HG03159 (cell line): Measurements from ENCODE around the gene FAM186B.
"Not testable (repeated sequence)": the region's sequence is repeated elsewhere in the genome, so short reads cannot be mapped to it uniquely, and the experiment has no call there.

Experiments used
- ATAC-seq: cut with Tn5 transposase; IDR thresholded peaks from one replicate; pipeline ENCODE4 v1.9.1; 2021; ENCODE audit warnings: mild to moderate bottlenecking, moderate library complexity; ENCODE audit not compliant: unreplicated experiment

Gene FAM186B

DNA sequence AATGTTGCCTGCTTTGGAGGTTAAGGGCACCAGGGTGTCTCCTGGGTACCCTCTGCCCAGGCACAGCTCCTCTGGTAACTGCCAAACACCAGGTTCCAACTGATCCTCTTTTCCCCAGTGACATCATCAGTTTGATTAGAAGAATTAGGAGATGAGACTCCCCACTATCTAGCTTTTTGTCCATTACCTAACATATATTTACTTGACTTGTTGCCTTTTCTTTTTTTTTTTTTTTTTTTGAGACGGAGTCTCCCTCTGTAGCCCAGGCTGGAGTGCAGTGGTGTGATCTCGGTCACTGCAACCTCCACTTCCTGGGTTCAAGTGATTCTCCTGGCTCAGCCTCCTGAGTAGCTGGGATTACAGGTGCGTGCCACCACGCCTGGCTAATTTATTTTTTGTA lies at the start of gene FAM186B:
Gene FAM186B (minus strand): TSS at position 101 of the 400 bp plus-strand sequence. CDS start 162 bp downstream, outside the sequence.
- ATAC-seq, result not testable (repeated sequence)

GRCh38 chr12:49654715-49655114 lies 49.3 kb upstream of the FAM186B start:
- ATAC-seq, result no peak

DNA sequence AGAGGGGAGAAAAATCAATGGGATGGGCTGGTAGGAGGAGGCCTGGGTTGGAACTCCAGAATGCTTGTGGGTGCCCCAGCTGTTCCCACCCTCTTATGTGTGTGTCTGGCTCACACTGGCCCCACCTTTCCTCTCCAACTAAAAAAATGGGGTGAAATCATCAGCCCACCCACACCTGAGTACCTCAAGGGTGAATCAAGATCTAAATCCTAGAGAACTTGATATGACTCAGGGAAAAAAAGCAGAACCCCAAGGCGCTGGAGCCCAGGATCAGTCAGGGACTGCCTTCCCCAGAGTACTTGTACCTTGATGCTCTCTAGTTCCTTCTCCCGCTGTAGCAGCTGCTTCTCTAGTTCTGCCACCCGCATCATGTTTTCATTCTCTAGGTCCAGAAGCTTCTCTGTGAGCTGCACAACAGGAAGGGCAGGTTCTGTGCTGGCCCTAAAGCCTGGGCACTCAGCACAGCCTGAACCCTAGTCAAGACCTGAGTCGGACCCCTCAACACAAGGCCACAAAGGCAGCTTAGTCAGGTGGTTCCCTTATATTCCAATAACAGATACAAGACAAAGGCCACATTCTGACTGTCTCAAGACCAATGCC lies 47.6 kb upstream of the FAM186B start:
- no peak for ATAC-seq

DNA sequence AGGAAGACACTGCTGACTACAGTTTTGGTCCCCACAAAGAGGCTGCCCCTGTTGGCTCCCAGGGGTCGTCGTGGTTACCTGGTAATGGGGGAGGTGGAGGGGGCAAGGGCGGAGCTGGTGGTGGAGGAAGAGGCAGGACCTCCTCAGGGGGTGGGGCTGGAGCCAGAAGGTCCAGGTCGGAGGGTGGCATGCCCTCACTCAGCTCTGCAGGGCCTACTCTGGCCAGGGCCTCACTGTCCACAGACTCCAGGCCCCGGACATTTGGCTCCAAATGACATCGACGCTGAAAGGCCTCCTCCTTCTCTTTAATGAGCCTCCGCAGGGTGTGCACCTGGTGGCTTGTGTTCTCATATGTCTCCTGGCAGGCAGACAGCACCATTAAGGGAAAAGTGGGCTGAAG lies 46.4 kb upstream of the FAM186B start:
- no peak for ATAC-seq

- ATAC-seq, result no peak
These were observed 44.5 kb upstream of the FAM186B start for GRCh38 chr12:49649892-49650291.

- ATAC-seq, result no peak
These were observed 44.0 kb upstream of the FAM186B start for GRCh38 chr12:49649445-49649844.

GRCh38 chr12:49648712-49649003 lies 43.2 kb upstream of the FAM186B start:
- no peak for ATAC-seq

GRCh38 chr12:49647827-49648711 lies 42.6 kb upstream of the FAM186B start:
- no peak for ATAC-seq

GRCh38 chr12:49646871-49647654 lies 41.6 kb upstream of the FAM186B start:
- no peak for ATAC-seq

DNA sequence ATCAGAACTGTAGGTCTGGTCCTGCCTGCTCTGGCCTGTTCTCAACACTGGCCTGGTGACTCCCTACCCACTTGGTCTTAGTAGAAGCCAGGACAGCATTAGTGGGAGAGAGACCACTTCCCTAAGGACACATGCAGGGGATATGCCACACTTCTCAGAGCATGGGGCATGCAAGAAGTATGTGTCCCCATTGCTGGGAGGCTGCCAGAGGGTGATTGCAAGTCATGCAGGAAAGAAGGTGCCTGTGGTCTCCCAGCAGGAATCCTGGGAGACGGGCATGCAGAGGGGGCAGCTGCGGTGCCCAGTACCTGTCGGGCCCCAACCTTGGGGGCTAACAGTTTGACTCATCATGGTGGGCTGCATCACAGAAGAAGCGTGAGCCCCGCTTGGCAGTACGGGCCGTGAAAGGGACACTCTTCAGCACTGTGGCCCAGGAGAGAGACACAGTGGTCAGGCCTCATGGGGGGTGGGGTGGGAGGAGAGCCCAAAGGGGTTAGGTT lies 40.9 kb upstream of the FAM186B start:
- no peak for ATAC-seq

DNA sequence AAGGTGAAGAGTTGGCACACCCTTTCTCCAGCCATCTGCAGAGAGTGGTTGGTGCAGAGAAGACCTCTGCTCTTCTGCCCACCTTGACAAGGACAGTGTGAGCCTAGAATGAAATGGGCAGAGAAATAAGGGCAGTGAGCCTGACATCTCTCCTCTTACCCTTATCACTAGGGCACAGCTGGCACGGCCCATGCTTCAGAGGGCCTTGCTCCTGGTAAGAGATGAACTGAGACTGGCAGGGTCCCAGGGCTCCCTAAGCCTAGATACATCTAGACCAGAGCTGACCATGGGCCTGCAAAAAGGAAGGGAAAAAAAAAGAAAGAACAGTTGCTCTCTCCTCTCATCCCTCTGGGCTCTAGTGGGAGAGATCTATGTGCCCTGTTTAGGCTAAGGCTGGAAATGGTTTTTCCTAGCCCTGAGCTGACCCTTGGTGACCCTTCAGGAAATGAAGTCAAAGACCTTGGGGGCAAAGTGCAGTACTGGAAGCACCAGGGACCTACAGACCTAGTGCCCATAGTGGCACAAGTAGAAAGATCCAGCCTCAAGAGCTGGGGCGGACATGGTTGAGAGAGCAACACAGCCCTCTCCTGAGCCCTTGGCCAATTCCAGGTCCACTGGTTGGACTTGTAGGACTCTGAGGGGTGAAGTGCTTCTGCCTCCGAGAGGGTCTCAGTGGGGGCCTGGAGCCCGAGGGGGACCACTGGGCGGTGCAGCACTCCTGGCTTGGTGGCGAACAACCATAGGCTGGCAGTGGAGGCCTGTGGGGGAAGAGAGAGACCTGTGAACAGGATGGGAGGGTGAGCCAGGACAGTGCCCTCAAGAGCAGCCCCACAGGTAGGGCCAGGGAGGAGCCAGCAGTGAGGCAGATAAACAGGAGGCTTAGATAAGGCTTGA lies 40.0 kb upstream of the FAM186B start:
- no peak for ATAC-seq

DNA sequence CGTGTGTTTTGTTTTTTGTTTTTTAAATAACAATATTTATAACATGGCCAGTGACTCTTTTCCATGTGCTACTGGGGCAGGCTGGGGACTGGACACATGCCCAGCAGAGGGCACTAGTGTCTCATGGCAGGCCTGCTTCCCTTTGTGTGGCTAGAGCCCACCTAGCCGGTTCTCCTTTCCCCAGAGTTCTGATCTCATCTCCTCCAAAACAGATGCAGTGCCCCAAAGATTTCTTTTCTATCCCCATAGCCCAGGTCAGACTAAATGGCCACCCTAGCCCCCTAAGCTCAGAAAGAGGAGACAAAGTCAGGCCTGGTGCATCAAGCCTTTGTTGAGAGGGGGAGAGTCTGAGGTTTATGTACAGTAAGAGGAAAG lies 39.2 kb upstream of the FAM186B start:
- no peak for ATAC-seq

GRCh38 chr12:49643961-49644619 lies 38.7 kb upstream of the FAM186B start:
- no peak for ATAC-seq

DNA sequence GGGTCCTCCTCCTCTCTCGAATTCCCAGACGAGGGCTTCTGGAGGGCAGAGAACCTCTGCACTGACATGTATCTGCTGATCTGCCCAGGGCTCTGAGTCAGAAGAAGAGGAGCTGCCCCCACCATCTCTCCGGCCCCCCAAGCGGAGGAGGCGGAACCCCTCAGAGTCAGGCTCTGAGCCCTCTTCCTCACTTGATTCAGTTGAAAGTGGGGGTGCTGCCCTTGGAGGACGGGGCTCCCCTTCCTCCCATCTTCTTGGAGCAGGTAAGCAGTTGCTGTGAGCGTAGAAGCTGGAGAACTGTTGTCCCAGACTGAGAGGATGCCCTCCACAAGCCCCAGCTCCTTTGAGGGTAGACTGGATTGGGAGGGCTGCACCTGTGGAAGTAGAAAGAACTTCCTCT lies 37.7 kb upstream of the FAM186B start:
- ATAC-seq, result no peak

GRCh38 chr12:49642370-49642802 lies 36.9 kb upstream of the FAM186B start:
- no peak for ATAC-seq

DNA sequence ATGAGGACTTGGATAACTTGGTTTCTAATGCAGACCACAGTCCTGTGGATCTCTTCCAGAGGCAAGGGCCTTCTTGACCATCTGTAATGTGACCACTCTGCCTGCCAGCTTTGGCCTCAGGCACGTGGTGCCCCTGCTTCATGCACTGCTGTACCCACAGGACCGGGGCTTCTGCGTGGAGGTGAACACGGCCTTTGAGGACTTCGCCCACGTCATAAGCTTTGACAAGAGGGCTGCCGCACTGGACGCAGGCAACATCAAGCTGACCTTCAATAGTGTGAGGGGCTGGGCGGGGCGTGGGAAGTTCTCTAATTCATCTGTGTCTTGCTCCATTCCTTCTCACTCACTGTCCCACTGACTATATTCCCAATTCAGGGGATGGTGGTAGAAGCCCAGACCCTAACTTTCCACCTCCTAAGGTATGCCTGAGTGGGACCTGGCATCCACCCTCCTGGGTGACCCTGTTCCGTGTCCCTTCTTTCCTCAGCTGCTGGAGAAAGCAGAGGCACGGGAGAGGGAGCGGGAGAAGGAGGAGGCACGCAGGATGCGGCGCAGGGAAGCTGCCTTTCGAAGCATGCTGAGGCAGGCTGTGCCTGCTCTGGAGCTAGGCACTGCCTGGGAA lies 36.4 kb upstream of the FAM186B start:
- no peak for ATAC-seq

DNA sequence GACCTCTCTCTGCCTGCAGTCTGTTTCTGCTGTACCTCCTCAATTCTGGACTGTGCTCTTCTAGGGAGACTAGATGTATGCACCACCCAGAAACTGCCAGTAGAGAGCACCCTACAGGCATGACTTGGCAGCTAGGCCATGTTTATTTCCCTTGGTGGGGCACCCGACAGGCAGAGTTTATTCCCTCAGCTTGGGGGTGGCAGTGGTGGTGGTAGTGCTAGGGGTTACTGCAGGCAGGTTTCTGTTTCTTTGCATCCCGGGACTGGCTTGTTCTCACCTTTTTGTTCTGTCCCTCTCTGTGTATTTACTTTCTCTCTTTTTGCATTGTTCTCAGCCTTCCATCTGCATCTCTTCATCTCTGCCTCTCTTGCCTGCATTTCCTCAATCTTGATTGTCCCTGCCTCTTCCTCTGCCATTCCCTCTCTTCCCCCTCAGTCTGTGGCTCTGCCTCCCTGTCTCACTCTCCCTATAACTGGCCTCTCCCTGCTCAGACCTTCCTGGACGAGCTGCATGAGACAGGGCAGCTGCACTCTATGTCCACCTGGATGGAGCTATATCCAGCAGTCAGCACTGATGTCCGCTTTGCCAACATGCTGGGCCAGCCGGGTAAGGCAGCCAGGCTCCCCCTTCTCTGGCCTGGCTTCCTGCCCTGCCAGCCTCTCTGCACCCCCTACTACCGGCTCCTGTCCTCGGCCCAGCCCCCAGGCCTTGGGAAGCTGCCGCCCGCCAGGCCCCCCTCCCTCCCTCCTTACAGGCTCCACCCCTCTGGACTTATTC lies 31.7 kb upstream of the FAM186B start:
- ATAC-seq, result peak; percentile 62

- ATAC-seq, result no peak
These were observed 31.1 kb upstream of the FAM186B start for GRCh38 chr12:49636574-49636973.

GRCh38 chr12:49635656-49636055 lies 30.2 kb upstream of the FAM186B start:
- no peak for ATAC-seq
